Upper lobe of left lung (tissue), 4 donors: ENCODE measurements around the gene CDH12.

ENCODE experiments used
- CTCF ChIP-seq, 6 experiments: fragments of 450-650 bp in 4 of 6; fragments of 200-600 bp in 2 of 6; sonication (generic) in 2 of 6; IDR thresholded peaks; one replicate each; pipeline ENCODE4 v1.5.1; 2016 to 2019; ENCODE audit warnings: antibody characterized with exemption in 6 of 6
- EP300 ChIP-seq, 4 donors: sonication (generic); formaldehyde crosslinking; IDR thresholded peaks; one replicate each; pipeline ENCODE4 v1.5.1; 2017; ENCODE audit warnings: antibody characterized with exemption in 4 of 4, control low read depth in 2 of 4
- POLR2A ChIP-seq, 4 donors: fragments of 450-650 bp; IDR thresholded peaks; one replicate each; pipeline ENCODE4 v1.5.1; 2016 to 2017; ENCODE audit warnings: antibody characterized with exemption in 4 of 4, mild to moderate bottlenecking in 2 of 4
- POLR2AphosphoS5 ChIP-seq, 2 donors: sonication (generic); formaldehyde crosslinking; IDR thresholded peaks; one replicate each; pipeline ENCODE4 v1.5.1; 2017; ENCODE audit warnings: antibody characterized with exemption in 2 of 2

- TF ChIP-seq CTCF (IDR thresholded peaks at IDR 0.05) (no peak), POLR2AphosphoS5 (IDR thresholded peaks at IDR 0.05) (no peak), POLR2A (IDR thresholded peaks at IDR 0.05) (no peak), EP300 (IDR thresholded peaks at IDR 0.05) (no peak)
Observed at GRCh38 chr5:22779499-22779898, 73.6 kb downstream of the CDH12 start.
